ENCODE data around the gene KCNJ6. TPM values are rescaled to one million over a fixed set of nuclear protein-coding genes. Genes with fewer than 3 reads are reported as not detected.

KCNJ6 gene
- total RNA-seq, 1 experiment from 2014 or later: not detected

- no peaks in the 10 kb centered on the region for H3K9me2 ChIP-seq (ENCODE audit: insufficient read depth)
- H3K27ac ChIP-seq (ENCODE audit: low read depth, low read length): no peak overlapping the region
- H3K9ac ChIP-seq (ENCODE audit: low read length): no peak overlapping the region
- H3K36me3 ChIP-seq (ENCODE audit: control insufficient read depth in 1 of 2, insufficient read depth in 2 of 2, low read length in 2 of 2): no peaks in the 10 kb centered on the region
- H3K27me3 ChIP-seq (ENCODE audit: insufficient read depth, low read length): no peaks in the 10 kb centered on the region
- ATAC-seq: no peak
- POLR2A ChIA-PET: no interaction called here
- H4K20me1 ChIP-seq (ENCODE audit: insufficient read depth): no peaks in the 10 kb centered on the region
- no peak overlapping the region for H2AFZ ChIP-seq (ENCODE audit: low read depth, low read length, poor library complexity, severe bottlenecking)
- intact Hi-C loops (cut with micrococcal nuclease): no loop called here
- no peak overlapping the region for H3K4me2 ChIP-seq (ENCODE audit: low read length)
- no peaks in the 10 kb centered on the region for H3K4me1 ChIP-seq (ENCODE audit: control insufficient read depth in 1 of 2, insufficient read depth in 2 of 2, low read length in 2 of 2)
- no peaks in the 10 kb centered on the region for H3K79me2 ChIP-seq (ENCODE audit: insufficient read depth, low read length)
- no TSS peak for BruUV-seq (replicated peaks)
- no peak for DNase-seq (ENCODE audit: low read depth, low spot score)
- RAD21 ChIA-PET (ENCODE audit: low non-redundant PET in 1 of 2, low total read pairs in 2 of 2, uncharacterized antibody in 2 of 2, unreplicated experiment in 2 of 2): no interaction called here
- H3K9me3 ChIP-seq (ENCODE audit: control insufficient read depth in 1 of 2, insufficient read depth in 1 of 2, low read depth in 1 of 2, low read length in 2 of 2): peaks cover 0 to 9% of the 10 kb centered on the region in 2 experiments; a peak in 1 of 4 replicates
- no peak overlapping the region for H3K4me3 ChIP-seq (replicated peaks in 1 of 2; ENCODE audit: low read depth in 1 of 2, low read length in 2 of 2)
- CTCF ChIA-PET: no interaction called here
- TF ChIP-seq YY1 (IDR thresholded peaks at IDR 0.05; ENCODE audit: extremely low read depth, insufficient replicate concordance, low read depth, low read length) (no peak), REST (IDR thresholded peaks at IDR 0.05; ENCODE audit: low read depth) (no peak), ZBTB33 (IDR thresholded peaks at IDR 0.05; ENCODE audit: extremely low read depth, insufficient replicate concordance, low read length) (no peak), CEBPB (IDR thresholded peaks at IDR 0.05; ENCODE audit: low read depth) (no peak), TCF7L2 (IDR thresholded peaks at IDR 0.05; ENCODE audit: borderline replicate concordance, extremely low read depth, insufficient read depth, insufficient read length) (no peak), SP1 (IDR thresholded peaks at IDR 0.05; ENCODE audit: low read depth) (no peak), ZFX (IDR thresholded peaks at IDR 0.05) (no peak), CTCF (IDR thresholded peaks at IDR 0.05 in 2 of 3, conservative IDR thresholded peaks at IDR 0.05 in 1 of 3; ENCODE audit: borderline replicate concordance in 1 of 3, insufficient read depth in 1 of 3, low read depth in 2 of 3, low read length in 2 of 3) (no peak), CBX3 (IDR thresholded peaks at IDR 0.05; ENCODE audit: low read depth) (no peak)
These were observed 70.7 kb downstream of the KCNJ6 start for GRCh38 chr21:37845535-37845934.

Measured in HCT116 (cell line).